HG03469 (cell line): Measurements from ENCODE around the gene BRI3.
"Not testable (repeated sequence)": the region's sequence is repeated elsewhere in the genome, so short reads cannot be mapped to it uniquely, and the experiment has no call there.

Source experiments
- ATAC-seq: cut with Tn5 transposase; IDR thresholded peaks from one replicate; pipeline ENCODE4 v1.9.1; 2021; ENCODE audit warnings: mild to moderate bottlenecking, moderate library complexity, moderate number of reproducible peaks; ENCODE audit not compliant: unreplicated experiment

Gene BRI3

DNA sequence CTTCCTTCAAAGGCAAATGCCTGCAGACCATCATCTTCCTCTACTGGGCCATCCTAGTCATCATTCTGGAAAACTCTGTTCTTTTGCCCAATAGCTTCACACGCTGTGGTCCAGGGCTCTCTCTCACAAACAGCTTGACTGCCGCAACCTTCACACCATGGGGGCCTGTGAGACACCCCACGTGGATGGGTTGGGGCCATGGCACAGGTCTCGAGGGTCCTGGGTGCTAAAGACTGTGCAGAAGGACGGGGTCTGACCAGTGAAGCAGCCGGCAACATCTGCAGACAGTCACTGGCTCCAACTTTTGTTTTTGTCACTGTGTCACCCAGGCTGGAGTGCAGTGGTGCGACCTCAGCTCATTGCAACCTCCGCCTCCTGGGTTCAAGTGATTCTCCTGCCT, 28.1 kb downstream of the BRI3 start:
- ATAC-seq: no peak

DNA sequence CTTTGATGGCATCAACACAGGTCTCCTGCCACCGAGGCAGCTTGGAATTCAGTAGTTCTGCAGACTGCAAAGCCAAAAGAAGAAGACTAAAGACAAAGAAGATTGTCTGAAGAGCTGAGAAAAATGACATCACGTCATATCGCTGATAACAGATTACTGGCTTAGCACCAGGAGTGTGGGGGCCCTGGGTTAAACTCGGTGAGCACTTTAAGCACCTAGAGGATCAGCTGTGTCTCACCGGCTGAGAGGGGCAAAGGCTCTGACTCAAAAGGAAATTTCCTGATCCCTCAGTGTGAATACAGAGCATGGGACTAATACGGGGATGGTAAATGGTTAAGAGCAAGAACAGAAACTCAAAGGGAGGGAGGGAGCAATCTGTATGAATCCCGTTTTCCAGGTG, 30.7 kb downstream of the BRI3 start:
- no peak for ATAC-seq

DNA sequence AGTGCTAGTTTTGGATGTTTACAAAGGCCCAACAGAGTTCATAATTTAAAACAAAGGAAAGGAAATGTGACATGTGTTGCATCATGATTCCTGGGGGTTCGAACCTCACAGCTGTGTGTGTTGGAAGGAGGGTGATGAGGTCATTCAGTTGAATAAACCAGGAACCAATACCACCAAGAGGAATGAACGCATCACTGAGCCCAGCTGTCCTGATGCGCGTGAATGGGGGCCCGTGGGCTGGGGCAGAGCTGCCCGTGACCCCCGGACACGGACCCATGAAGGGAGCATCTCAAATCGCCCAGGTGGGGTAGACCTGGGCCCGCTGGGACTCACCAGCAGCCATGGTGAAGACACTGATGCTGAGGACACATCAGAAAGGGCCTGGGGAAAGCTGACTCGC, 33.0 kb downstream of the BRI3 start:
- no peak for ATAC-seq

DNA sequence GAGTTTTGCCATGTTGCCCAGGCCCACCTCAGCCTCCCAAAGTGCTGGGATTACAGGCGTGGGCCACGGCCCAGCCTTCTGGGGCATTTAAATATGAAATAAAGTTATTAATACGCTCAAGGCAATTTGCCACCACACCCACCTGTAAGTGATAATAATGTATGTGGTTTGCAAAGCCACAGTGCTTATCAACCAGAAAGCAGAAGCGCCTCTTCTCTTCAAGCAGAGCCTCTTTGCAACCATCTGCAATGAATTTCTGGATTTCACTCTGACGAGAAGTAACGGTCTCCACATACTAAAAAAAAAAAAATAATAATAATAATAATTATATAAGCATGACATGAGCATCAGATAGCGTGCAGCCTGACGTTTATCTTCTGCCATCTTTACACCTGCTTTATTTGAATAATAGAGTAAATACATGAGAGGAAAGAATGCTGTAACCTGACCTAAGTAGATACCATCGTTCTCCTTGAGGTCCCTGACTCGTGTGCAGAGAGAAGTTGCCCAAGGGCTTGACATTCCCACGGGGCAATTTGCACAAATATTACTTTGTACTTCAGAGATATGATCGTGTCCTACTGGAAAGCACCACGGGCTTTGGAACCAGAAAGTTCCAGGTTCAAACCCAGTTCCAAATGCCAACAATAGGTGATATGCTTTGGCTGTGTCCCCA, 34.0 kb downstream of the BRI3 start:
- peak; percentile 63 for ATAC-seq

DNA sequence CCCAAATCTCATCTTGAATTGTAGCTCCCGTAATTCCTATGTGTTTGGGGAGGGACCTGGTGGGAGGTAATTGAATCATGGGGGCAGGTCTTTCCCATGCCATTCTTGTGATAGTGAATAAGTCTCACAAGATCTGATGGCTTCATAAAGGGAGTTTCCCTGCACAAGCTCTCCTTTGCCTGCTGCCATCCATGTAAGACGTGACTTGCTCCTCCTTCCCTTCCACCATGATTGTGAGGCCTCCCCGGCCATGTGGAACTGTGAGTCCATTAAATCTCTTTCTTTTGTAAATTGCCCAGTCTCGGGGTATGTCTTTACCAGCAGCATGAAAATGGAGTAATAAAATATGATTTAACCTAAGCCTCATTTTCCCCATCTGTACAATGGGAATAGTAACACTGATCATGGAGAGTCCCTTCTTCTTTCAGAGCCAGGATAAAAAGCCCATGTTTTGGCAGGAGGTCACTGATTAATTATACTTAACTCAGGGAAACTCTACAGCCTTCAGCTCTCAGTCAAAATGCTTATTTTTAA, 34.6 kb downstream of the BRI3 start:
- not testable (repeated sequence) for ATAC-seq

DNA sequence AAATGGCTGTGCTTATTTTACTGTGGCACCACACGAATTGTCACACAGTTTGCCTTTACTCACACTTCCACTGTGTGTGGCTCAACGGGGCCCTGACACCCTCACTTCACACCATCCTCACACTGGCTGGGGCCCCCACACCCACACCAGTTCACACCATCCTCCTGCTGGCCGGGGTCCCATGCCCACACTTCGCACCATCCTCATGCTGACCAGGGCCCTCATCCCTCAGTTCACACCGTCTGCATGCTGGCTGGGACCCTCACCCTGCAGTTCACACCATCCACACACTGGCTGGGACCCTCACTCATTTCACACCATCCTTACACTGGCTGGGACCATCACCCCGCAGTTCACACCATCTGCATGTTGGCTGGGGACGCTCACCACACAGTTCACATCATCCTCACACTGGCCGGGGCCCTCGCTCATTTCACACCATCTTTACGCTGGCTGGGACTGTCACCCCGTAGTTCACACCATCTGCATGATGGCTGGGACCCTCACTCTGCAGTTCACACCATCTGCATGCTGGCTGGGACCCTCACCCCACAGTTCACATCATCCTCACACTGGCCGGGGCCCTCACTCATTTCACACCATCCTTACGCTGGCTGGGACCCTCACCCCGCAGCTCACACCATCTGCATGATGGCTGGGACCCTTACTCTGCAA, 36.0 kb downstream of the BRI3 start:
- ATAC-seq: no peak

DNA sequence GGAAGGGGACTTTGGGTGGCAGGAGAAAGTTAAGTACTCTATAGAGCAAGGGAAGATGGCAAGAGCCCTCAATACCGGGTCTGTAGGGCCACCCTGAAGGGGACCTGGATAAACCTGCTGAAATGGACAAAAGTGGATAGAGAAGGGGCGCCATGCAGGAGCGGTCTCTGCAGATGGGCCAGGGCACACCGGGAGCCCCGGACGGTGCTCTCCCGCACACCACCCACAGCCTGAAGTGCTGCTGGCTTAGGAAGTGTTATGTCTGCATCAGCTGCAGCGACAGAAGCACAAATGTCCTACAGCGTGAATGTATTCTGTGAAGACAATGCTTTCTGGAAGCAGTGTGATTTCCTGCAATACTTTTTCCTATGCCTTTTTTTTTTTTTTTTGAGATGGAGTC, 37.7 kb downstream of the BRI3 start:
- no peak for ATAC-seq

DNA sequence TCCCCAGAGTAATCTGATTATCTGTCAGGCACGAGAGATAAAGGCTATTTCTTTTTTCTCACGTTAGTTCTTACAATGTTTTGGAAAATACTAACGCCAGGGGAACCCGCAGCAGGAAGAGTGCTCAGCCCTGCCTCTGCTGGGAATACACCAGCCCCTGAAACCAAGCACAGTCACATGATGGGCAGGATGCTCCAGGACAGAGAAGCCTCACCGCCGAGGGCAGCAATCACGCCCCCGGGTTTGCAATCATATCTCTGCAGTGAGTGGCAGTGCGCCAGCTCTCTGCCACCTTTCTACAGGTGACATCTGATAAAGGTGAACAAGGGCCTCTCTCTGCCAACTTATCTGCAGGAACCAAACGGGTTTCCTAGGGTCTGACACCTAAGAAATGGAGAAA, 39.8 kb downstream of the BRI3 start:
- ATAC-seq: no peak

DNA sequence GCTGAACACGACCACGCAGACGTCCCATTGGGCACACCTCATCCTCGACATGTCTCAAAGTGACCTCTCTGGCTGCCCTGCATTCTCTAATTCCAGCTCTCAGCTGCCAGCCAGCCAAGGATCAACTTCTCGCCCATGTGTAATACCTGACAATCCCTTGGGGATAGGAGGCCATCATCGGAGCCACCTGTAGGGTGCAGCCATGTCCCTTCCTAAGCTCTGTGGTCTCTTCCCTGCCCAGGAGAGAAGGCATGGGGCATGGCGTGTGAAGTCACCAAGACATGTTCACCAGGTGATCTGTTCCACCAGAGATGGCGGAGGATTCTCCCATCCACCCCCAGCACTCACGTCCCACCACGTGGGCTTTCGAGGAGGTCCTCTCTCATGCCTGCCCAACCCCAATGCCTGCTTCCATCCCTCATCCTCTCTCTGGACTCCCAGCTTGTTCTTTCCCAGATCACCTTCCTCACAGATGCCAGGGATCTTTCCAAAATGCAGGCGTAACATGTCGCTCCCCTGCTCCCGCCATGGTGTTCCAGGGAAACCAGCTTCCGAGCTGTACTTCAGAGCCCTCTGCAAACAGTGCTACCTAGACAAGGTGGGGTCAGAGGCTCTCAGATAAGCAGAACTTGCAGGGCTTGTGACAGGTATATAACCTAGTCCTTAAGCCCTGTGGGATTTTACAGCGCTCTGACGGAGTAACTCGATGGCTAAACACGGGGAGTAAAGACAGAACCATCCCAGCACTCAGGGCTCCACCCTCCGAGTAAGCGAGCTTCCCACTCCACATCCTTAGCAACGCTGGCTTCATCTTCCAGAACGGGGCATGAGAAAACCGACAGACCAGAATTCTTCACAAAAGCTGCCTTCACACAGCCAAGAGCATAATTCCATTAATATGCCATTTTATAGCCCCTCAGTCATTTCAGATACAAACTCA, 41.1 kb downstream of the BRI3 start:
- ATAC-seq: no peak

DNA sequence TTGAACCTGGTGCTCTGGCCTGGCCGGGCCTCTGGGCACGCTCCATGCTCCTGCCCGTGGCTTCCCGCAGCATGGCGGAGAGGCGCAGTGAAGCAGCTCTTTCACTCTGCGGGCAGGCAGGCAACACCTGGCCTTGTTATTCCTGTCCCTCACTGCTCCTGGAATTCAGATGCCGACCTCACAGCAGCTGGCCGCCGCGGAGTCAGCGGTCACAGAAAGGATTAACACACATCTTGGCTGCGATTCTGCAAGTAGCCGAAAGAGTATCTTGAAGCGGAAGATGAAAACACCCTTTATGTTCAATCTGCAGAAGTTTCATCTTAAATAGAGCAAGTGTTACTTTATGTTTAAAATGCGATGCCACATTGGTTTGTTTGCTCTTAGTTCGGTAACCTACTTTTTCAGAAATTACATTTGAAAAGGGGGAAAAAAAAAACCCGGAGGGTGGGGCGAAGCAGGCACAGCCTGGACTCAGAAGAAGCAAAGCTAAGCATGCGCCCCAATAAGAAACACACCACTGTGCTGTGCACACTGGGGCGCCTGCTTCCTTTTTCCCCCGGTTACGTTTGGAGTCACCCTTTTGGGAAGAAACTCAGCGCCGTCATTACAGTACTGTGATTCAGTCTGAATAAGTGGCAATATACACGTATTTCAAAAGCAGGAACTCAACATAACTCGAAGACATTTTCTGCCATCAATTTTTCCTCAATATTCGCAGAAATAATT, 42.3 kb downstream of the BRI3 start:
- ATAC-seq: no peak

DNA sequence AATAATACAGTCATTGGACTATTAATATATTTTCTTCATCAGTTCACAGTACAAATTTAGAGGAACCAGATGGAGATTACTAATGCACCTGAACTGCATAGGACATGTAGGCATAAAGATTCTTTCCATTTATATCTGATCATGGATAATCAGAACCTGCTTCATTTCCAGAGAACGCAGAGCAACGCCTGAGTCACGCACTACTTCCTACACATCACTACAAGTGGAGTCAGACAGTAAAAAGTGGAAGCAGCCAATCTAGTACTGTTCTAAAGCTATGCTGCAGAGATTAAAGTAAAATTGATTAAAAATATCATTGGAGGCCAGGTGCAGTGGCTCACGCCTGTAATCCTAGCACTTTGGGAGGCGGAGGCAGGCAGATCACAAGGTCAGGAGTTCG, 43.3 kb downstream of the BRI3 start:
- ATAC-seq: no peak

DNA sequence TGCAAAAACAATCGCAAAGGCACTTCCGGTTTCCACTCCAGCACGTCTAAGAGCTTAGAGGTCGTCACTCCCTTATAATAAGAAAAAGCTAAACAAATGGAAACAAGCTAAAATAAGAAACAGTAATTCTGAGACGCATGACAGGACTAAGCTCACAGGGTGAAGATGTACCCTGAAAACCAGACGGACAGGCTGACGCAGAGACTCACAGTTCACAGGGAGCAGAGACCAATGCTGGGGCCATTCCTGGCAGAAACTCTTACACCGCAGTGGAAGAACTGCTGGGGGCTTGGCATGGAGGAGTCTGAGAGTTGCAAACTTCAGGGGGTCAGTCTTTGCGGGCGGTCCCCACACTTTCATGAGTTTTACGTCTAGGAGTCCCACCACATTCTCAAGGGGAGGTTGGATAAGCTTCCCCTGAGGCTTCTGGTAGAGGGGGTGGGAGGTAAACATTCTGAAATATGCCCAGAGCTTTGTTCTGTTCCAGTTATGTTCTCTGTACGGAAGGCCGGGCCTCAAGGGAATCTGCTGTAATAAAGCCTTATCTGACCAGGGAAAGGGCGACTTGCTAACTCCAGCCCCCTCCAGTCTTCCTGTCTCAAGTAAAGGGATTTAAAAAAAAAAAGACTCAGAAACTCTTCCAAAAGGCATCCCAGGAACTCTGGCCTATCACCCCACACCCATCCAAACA, 47.8 kb downstream of the BRI3 start:
- ATAC-seq: no peak

DNA sequence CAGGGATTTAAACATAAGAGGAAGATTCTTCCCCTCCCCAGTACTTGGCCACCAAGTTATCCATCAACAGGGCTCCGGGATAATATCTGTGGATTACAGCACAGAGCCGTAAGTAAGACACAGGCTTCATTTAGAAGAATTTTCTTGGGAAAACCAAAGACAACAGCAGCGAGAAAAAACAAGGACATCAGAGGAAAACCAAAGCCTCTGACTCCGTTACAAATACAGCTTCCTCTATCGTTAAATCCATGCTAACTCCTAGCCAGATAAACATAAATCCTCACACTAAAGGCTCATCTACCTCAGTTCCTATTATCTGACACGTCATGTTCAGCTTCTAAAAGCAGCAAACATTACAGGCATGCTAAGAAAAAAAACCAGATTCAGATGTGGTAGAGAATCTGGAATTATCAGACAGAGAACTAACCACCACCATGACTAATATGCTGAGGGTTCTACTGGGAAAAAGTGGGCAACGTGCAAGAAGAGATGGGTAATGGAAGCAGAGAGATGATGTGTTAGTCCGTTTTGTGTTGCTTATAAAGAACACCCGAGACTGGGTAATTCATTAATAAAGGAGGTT, 48.4 kb downstream of the BRI3 start:
- no peak for ATAC-seq

DNA sequence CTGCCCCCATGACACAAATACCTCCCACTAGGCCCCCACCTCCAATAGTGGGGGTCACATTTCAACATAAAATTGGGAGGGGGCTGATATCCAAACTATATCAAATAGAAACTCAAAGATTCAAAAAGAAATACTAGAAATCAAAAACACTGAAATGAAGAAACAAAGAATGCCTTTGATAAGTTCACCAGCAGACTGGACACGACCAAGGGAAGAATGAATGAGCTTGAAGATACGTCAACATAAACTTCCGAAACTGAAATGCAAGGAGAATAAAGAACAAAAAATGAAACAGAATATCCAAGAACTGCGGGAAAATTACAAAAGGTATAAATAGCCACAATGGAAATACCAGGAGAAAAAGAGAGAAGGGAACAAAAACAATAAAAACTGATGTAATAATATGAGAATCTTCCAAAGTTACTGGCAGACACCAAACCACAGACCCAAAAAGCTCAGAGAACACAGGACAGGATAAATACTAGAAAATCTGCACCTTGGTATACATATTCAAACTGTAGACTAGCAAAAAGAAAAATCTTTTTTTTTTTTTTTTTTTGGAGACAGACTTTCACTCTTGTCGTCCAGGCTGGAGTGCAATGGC, 49.5 kb downstream of the BRI3 start:
- no peak for ATAC-seq

DNA sequence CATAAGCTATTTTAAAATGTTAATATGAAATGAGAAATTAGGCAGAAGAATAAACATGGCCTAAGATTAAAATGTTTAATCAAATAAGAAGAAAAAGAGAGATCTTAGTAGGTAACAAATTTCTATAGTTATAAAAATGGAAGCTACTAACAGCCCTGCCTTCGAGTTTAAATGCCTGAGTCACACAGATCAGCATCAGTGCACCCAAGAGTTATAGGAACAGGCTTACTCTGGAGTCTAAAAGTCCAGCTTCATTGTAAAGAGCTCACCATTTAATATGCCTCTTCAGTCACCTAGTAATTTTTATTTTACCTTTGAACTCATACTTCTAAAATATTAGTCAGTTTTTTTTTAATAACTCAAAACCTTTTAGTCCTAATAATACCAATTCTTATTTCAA, 52.6 kb downstream of the BRI3 start:
- ATAC-seq: no peak

DNA sequence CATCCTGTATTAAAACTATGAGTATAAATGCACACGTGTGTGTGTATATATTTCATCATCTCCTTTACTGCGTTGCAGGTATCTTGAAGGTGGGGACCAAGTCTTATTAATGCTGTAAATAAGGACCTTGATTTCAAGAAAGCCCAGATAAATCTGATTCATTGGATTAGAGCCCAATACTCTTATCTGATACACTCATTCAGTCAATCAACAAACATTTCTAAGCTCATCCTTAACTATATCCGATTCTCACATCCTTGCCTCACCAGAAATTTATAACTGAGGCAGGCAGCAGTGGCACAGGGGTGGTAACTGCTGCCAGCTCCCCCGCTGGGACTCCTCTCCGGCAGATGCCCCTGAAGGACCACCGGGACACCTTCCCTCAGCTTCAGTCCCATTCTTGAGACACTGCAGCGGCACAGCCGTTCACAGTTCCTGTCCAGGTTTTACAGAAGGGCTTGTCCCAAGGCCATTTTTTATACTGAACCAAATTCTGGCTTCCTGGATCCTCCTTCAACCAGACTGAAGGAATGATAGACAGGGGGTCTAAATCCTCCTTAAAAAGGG, 54.0 kb downstream of the BRI3 start:
- ATAC-seq: no peak

DNA sequence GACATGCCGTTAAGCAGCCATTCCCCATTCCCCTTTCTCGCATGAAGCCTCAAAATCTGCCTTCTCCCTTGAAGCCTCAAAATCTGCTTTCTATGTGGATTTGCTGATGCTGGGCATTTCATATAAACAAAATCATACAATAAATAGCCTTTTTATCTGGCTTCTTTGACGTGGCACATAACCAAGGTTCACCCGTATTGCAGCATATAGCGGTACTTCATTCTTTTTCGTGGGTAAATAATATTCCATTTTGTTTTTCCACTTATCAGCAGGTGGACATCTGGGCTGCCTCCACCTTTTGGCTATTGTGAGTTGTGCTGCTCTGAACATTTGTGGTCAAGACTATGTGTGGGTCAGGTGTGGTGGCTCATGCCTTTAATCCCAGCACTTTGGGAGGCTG, 57.0 kb downstream of the BRI3 start:
- no peak for ATAC-seq

DNA sequence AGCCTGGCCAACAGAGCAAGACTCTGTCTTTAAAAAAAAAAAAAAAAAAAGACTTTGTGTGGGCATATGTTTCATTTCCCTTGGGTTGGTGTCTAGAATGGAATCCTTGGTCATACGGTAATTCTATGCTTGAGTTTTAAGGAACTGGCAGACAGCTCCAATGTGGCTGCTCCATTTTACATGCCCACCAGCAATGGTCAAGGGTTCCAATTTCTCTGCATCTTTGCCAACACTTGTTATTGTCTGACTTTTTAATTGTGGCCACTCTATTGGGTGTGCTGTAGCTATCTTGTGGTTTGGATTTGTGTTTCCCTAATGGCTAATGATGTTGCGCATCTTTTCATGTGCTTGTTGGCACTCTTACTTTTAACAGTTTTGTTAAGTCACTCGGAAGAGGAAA, 57.6 kb downstream of the BRI3 start:
- no peak for ATAC-seq

DNA sequence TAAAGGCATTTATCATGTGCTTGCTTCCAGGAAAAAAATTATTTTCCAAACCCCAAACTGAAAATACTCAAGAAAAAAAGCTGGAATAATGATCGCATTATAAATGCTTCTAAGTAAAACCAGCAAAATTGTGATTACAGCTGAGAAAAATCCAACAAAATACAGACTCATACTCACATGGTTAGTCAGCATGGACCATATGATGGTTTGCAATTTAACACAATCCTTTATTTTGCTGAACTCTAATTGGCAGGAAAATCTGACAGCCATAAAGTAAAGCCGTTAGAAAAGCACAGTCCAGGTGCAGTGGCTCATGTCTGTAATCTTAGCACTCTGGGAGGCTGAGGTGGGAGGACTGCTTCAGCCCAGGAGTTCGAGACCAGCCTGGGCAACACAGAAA, 59.6 kb downstream of the BRI3 start:
- ATAC-seq: no peak
